ENCODE measurements around the gene NAPSA. TPM values are rescaled to one million over a fixed set of nuclear protein-coding genes. Genes with fewer than 3 reads are reported as not detected.
A peak's percentile ranks its signal among the peaks of the same experiment; 100 is the strongest.

The NAPSA gene
- total and polyA plus RNA-seq, 2 donors (not counting 3 experiments of a cell fraction or from before 2014, with no cell fraction given) = 0.19 TPM; not detected in 1

- Histone ChIP-seq H3K27me3 (ENCODE audit: control insufficient read depth in 2 of 2, insufficient read depth in 2 of 2, low read length in 2 of 2) (peaks cover 40 to 48% of the 10 kb centered on the region in 2 experiments), H4K20me1 (replicated peaks; ENCODE audit: control insufficient read depth, extremely low read depth, insufficient read depth, low read length) (no peaks in the 10 kb centered on the region), H3K9ac (replicated peaks; ENCODE audit: extremely low read depth, insufficient read depth, low read length) (no peak overlapping the region), H3K4me2 (ENCODE audit: insufficient read depth, low read length) (no peak overlapping the region), H3K9me1 (replicated peaks; ENCODE audit: control insufficient read depth, extremely low read depth, insufficient read depth, low read length) (no peaks in the 10 kb centered on the region), H3K4me3 (replicated peaks in 1 of 3; ENCODE audit: insufficient read depth in 1 of 3, low read depth in 1 of 3, low read length in 3 of 3) (no peak overlapping the region), H3K36me3 (ENCODE audit: control insufficient read depth in 2 of 2, extremely low read depth in 1 of 2, insufficient read depth in 2 of 2, low read length in 2 of 2) (no peaks in the 10 kb centered on the region), H3K9me3 (replicated peaks; ENCODE audit: control insufficient read depth, insufficient read depth, low read length) (no peaks in the 10 kb centered on the region), H3K79me2 (ENCODE audit: control insufficient read depth, insufficient read depth, low read length) (no peaks in the 10 kb centered on the region), H2AFZ (ENCODE audit: low read depth, low read length) (no peak overlapping the region), H3K4me1 (ENCODE audit: control insufficient read depth, extremely low read depth, insufficient read depth, low read length) (no peaks in the 10 kb centered on the region), H3K27ac (ENCODE audit: insufficient read depth, low read depth, low read length) (no peak overlapping the region)
- dilution Hi-C loops (cut with MboI; ENCODE audit: extremely low pct_ligation_motif_present, low sequenced_read_pairs) = no loop called here
- no peak for DNase-seq (ENCODE audit: low read depth, low spot score)
- intact Hi-C loops (cut with micrococcal nuclease) = no loop called here
- ChIA-PET POLR2A (no interaction called here), CTCF (no interaction called here)
- no peak for FAIRE-seq
- no peak for TF ChIP-seq POLR2AphosphoS5 (IDR thresholded peaks at IDR 0.05; ENCODE audit: insufficient read depth, low read depth, low read length)
- TF ChIP-seq GATA2 (IDR thresholded peaks at IDR 0.05; ENCODE audit: insufficient read depth, insufficient read length, low read depth, low read length) = no peak
- TF ChIP-seq, protein P1, sequence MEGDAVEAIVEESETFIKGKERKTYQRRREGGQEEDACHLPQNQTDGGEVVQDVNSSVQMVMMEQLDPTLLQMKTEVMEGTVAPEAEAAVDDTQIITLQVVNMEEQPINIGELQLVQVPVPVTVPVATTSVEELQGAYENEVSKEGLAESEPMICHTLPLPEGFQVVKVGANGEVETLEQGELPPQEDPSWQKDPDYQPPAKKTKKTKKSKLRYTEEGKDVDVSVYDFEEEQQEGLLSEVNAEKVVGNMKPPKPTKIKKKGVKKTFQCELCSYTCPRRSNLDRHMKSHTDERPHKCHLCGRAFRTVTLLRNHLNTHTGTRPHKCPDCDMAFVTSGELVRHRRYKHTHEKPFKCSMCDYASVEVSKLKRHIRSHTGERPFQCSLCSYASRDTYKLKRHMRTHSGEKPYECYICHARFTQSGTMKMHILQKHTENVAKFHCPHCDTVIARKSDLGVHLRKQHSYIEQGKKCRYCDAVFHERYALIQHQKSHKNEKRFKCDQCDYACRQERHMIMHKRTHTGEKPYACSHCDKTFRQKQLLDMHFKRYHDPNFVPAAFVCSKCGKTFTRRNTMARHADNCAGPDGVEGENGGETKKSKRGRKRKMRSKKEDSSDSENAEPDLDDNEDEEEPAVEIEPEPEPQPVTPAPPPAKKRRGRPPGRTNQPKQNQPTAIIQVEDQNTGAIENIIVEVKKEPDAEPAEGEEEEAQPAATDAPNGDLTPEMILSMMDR (IDR thresholded peaks at IDR 0.05; ENCODE audit: extremely low read depth in 1 of 2, insufficient read depth in 1 of 2, low read depth in 1 of 2, low read length in 2 of 2) = peak in 1 of 2 donors; percentile 5
- TF ChIP-seq POLR2A (IDR thresholded peaks at IDR 0.05; ENCODE audit: low read depth, low read length) = no peak
- no peak for TF ChIP-seq EZH2 (IDR thresholded peaks at IDR 0.05; ENCODE audit: borderline replicate concordance, low read depth, low read length, severe bottlenecking)
- TF ChIP-seq JUN (IDR thresholded peaks at IDR 0.05; ENCODE audit: borderline replicate concordance, insufficient read depth, insufficient read length, low read depth) = no peak
- BruUV-seq (replicated peaks) = no TSS peak
These were observed 53.5 kb downstream of the NAPSA start for GRCh38 chr19:50311723-50312635.

Measured in endothelial cell of umbilical vein (primary cell).